Activated T-cell treated with anti-CD3 and anti-CD28 coated beads for 1 hour (primary cell): ENCODE results near the gene FAM222A.

ENCODE experiments used
- DNase-seq: peaks from one replicate; pipeline ENCODE4 v3.0.0-alpha.2; 2020; ENCODE audit warnings: low read depth

Gene FAM222A

GRCh38 chr12:109760031-109760929, 46.7 kb downstream of the FAM222A start:
- no peak for DNase-seq

GRCh38 chr12:109760930-109761921, 47.6 kb downstream of the FAM222A start:
- DNase-seq = no peak

GRCh38 chr12:109762071-109762672, 48.5 kb downstream of the FAM222A start:
- no peak for DNase-seq

GRCh38 chr12:109762673-109763191, 49.1 kb downstream of the FAM222A start:
- no peak for DNase-seq

- no peak for DNase-seq
These were observed 49.7 kb downstream of the FAM222A start for GRCh38 chr12:109763201-109763841.

GRCh38 chr12:109764123-109764522, 50.5 kb downstream of the FAM222A start:
- no peak for DNase-seq

GRCh38 chr12:109764776-109765445, 51.3 kb downstream of the FAM222A start:
- no peak for DNase-seq

- DNase-seq = no peak
These were observed 51.8 kb downstream of the FAM222A start for GRCh38 chr12:109765446-109765810.

- DNase-seq = no peak
These were observed 52.7 kb downstream of the FAM222A start for GRCh38 chr12:109766251-109766778.

- DNase-seq = no peak
These were observed 53.8 kb downstream of the FAM222A start for GRCh38 chr12:109767456-109767855.

GRCh38 chr12:109767991-109768900, 54.6 kb downstream of the FAM222A start:
- no peak for DNase-seq

GRCh38 chr12:109768901-109769670, 55.5 kb downstream of the FAM222A start:
- no peak for DNase-seq

- no peak for DNase-seq
These were observed 56.7 kb downstream of the FAM222A start for GRCh38 chr12:109770104-109770860.

- no peak for DNase-seq
These were observed 57.4 kb downstream of the FAM222A start for GRCh38 chr12:109770861-109771670.

- DNase-seq = no peak
These were observed 58.4 kb downstream of the FAM222A start for GRCh38 chr12:109771746-109772621.
